SIG-M5 treated with dmso at 0.1 percent for 504 hours (cell line): ENCODE measurements around the gene ZBTB17.
"Not testable (repeated sequence)": the region's sequence is repeated elsewhere in the genome, so short reads cannot be mapped to it uniquely, and the experiment has no call there.

Experiments used
- DNase-seq: peaks from one replicate; lab custom pipeline; 2025; ENCODE audit not compliant: unreplicated experiment; lab: John Stamatoyannopoulos, UW

ZBTB17 gene

DNA sequence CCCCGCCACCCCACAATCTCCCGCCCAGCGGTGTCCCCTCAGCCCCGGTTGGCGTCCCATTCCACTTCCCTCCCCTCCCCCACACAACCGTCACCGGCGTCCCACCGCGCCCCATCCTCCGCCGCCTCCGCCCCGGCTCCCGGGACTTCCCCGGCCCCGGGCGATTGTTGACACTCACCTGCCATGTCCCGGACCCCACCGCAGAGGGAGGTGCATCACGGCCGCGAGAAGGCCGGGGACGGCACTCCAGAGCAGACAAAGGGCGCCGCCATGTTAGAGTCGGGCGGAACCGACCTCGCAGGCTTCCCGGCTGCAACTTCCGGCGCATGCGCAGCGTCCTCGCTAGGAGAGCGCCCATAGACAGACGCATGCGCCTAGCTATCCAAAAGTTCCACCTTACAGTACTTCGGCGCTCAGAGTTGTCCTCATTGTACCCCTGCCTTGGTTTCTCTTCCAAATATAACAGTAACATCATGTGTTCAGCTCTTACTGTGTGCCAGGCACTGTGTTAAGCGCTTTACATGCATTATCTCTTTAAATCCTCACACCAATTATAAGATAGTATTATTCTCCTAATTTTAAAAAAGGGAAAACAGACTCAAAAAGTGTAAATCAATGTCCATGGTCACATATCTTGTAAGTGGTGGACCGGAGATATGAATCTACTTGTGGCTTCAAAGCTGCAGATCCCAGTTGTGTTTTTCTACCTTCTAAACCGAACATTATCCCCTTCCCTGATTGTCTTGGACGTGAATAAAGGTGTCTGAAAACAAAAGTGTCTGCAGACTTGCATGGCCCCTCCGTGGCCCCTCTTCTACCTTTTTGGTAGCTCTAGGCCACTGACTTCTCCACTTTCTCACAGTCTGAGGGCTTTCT lies at the start of gene ZBTB17:
Gene ZBTB17 (minus strand): TSS at position 297 of the 876 bp plus-strand sequence. CDS start 27,606 bp downstream, outside the sequence.
- DNase-seq: peak; percentile 91

DNA sequence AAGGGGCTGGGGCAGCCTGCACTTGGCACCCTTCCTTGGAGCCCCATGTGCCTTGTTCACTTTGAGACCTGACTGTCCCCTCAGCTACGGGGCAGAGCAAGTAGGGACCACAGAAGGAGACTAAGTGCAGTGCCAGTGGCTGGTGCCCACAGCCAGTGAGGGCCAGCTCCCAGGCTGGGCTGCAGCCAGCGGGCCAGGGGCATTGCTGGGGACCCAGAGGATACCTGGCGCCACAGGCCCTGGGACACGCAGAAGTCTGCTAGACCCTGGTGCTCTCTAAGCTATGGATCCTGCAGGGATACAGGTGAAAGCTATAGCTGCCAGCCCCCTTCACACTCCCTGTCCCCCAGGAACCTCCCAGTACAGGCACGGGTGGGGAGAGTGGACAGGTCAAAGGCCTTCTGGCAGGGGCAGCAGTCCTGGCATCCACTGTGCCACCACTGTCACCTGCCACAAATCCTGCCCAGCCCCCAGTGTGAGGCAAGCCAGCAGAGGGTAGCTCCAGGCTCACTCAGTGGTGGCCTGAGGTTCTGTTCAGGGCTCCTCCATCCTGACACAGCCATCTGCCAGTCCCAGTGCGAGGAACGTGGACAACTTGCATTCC lies 47.3 kb upstream of the ZBTB17 start:
- DNase-seq: no peak

DNA sequence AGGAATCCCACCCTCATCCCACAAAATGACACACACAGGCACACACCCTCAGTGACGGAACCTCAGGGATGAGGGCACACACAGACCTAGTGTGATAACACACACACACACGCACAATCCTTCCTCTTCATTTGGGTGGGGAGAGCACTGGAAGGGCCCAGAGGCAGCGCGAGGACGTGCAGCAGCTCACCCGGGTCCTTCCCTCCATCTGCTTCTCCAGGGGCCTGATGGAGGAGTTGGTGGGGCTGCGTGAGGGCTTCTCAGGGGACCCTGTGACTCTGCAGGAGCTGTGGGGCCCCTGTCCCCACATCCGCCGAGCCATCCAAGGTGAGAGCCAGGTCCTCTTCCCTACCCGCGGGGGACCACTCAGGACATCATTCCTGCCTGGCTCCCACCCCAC lies 46.5 kb upstream of the ZBTB17 start:
- DNase-seq: no peak

- no peak for DNase-seq
These were observed 45.8 kb upstream of the ZBTB17 start, which contains the start of gene CLCNKA for GRCh38 chr1:16021681-16022080. Gene CLCNKA, plus strand, starts transcription at chr1:16022036. Its CDS starts 584 bp downstream, at chr1:16022620.

DNA sequence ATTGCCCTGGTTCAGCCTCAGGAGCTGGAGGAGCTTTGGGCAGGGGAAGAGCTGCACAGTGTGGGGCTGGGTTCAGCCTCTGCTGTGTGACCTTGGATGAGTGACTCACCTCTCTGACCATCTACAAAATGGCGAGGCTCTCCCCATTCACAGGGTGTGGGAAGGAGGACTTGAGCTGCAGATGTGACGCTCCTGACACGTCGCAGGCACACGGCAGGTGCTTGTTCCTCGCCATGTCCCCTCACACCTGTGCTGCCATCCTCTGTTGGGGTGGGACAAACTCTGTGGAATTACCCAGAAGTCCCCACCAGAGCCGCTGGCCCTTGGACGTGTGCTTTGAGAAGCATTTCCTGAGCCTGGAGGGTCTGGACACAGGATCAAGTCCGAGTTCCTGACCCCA lies 45.0 kb upstream of the ZBTB17 start:
- not testable (repeated sequence) for DNase-seq

DNA sequence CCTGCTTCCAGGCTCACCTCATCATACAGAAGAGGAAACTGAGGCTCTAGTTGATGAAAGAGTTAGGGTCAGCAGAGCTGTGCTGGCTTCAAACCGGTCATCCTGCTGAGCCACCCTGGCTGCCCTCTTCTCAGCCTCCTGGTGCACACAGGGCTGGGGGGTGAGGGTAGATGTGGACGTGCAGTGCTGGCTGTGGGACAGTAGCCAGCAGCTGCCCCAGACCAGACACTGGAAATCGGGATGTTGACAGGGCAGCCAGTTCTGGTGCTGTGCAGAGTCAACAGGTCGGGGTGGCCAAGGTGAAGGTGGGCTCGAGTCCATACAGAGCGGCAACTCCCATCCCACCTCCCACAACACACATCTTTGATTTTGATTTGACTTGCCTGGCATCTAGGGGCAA lies 44.4 kb upstream of the ZBTB17 start:
- no peak for DNase-seq

GRCh38 chr1:16019644-16020277 lies 43.9 kb upstream of the ZBTB17 start:
- no peak for DNase-seq

GRCh38 chr1:16018749-16019643 lies 43.1 kb upstream of the ZBTB17 start:
- no peak for DNase-seq

DNA sequence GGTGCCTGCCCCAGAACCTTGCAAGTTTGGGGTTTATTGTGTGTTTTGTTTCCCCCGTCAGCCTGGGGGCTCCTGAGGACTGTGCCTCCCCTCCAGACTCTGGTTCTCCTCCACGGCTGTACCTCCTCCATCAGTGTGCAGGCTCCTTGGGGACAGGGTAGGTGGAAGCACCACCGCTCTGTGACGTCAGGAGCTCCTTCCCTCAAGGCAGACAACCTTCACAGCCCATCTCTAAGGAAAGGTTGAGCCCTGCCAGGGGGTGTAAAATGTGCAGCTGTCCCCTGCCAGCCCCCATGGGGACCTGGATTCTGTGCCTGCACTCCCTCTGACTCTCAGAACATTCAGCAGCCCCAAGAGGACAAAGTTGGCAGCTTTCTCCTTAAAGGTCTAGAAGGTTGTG lies 42.4 kb upstream of the ZBTB17 start:
- no peak for DNase-seq

- DNase-seq: no peak
These were observed 41.8 kb upstream of the ZBTB17 start, which contains the start of gene HSPB7 for GRCh38 chr1:16017461-16018303. Gene HSPB7, minus strand, starts transcription at chr1:16018043. Its CDS starts 80 bp downstream, at chr1:16017963.

DNA sequence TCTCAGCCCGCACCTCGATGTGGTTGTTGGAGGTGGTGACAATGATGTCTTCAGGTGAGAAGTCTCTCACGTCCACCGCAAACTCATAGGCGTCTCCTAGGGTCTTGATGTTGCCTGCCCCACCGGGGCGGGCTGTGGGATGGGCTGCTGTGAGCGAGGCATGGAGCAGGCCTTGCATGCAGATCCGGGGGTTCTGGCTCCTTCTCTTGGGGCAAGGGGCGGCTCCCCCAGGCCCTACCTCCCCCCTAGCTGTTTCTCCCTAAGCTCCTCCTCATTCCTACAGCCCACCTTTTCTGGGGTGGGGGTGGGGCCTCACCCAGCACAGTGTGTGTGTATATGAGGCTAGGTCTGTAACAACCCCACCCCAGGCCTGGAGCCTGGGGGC lies 41.2 kb upstream of the ZBTB17 start:
- no peak for DNase-seq

GRCh38 chr1:16015960-16016901 lies 40.3 kb upstream of the ZBTB17 start:
- no peak for DNase-seq

- no peak for DNase-seq
These were observed 39.6 kb upstream of the ZBTB17 start for GRCh38 chr1:16015491-16015890.

GRCh38 chr1:16014509-16015482 lies 38.9 kb upstream of the ZBTB17 start:
- DNase-seq: no peak

GRCh38 chr1:16013908-16014258 lies 38.0 kb upstream of the ZBTB17 start:
- no peak for DNase-seq

DNA sequence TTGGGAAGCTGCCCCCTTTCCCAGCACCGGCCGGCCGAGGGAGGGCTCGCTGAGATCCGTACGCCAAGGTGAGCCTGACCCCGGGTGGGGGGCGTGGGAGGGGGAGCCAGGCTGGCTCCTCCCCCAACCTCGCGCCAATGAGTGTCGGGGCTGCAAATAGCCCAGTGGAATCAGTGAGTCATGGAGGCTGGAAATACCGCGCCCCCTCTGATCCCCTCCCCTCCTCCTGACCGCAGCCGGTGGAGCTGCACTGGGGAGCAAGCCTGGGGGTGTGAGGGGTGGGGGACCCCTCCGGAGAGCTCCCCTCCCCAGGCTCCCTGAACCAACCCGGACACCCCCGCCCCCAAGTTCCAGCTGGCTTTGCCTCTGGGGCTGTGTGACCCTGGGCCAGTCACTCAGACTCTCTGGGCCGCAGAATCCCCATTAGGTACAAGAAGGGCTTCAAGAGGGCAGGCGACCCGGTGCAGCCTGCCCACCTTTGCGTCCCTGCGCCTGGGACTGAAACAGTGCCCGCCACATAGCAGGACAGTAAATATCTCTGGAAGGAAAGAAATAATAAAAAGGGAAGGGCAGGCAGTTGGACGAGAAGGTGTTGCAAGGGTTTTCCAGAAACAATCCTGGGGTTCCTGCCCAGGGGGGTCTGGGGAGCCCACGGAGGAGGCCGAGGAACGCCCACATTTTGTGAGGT lies 37.5 kb upstream of the ZBTB17 start:
- DNase-seq: peak; percentile 64

DNA sequence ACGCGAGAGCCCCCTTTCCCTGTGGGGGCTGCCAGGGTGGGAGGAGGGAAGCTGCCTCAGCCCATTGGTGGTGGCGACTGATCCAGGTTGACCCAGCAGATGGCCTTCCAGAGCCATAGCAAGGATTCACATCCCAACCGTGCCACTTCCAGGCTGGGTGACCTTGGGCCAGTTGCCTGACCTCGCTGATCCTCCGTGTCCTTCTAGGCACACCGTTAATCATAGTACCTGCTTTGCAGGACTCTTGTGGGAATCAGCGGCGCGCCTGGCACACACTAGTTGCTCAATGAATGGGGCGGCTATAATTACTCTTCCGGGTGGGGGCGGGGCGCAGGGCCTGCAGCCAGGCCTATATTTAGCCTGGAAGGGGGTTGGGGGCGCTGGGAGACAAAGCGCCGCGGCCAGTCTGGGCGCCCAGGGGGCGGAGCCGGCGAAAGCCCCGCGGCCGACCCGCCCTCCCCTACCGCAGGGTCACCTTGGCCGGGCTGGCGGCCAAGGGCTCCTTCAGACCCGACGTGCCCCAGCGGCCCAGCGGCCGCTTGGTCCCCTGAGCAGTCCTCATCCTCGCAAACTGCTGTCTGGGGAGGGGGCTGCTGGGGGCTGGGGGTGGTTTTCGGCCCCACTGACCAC lies 36.8 kb upstream of the ZBTB17 start:
- peak; percentile 71 for DNase-seq
